ENCODE measurements around the gene LCE3D.

The LCE3D gene, protein sequence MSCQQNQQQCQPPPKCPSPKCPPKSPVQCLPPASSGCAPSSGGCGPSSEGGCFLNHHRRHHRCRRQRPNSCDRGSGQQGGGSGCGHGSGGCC

DNA sequence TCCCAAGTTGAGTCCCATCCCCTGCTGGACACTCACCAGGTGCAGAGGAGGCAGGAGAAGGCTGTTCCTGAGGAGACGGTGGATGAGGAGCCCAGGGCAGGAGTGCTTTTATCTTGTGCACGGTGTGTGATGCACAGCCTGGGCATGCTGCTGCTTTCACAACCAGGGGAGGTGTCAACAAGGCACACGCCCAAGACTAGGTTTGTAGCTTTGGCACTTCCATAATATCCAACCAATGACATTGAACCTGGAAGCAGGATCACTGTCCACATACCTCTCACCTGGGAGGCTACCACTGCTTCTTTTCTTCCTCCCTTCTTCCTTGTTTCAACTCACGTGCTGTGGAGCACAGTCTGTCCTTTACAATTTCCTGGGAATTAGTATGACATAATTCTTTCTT lies at the start of gene LCE3D:
LCE3D (minus strand) TSS at position 84 of the 400 bp plus-strand sequence. CDS start 580 bp downstream, outside the sequence.
- no peak within 1 kb of the TSS for H3K9ac ChIP-seq (ENCODE audit: low read depth, low read length, poor library complexity, severe bottlenecking)
- no peaks in the 10 kb centered on the region for H3K4me1 ChIP-seq (ENCODE audit: insufficient read depth, low read length, poor library complexity, severe bottlenecking)
- H3K36me3 ChIP-seq (ENCODE audit: insufficient read depth, low read length), result no peaks in the 10 kb centered on the region
- no peaks in the 10 kb centered on the region for H3K27me3 ChIP-seq (ENCODE audit: insufficient read depth, low read length, poor library complexity, severe bottlenecking)
- H4K20me1 ChIP-seq (ENCODE audit: insufficient read depth, low read length, poor library complexity, severe bottlenecking), result no peaks in the 10 kb centered on the region
- no peaks in the 10 kb centered on the region for H3K79me2 ChIP-seq (ENCODE audit: insufficient read depth, low read length)
- H2AFZ ChIP-seq (ENCODE audit: low read length), result no peak within 1 kb of the TSS
- no peaks in the 10 kb centered on the region for H3K9me2 ChIP-seq (replicated peaks; ENCODE audit: low read depth, low read length)
- H3K4me2 ChIP-seq (ENCODE audit: low read depth, low read length, poor library complexity, severe bottlenecking), result no peak within 1 kb of the TSS
- no peaks in the 10 kb centered on the region for H3K9me3 ChIP-seq (ENCODE audit: insufficient read depth, low read depth, low read length)
- H3K4me3 ChIP-seq (ENCODE audit: low read length, poor library complexity, severe bottlenecking), result no peak within 1 kb of the TSS
- no peaks in the 10 kb centered on the region for H3F3A ChIP-seq (ENCODE audit: low read depth)
- TF ChIP-seq EZH2phosphoT487 (IDR thresholded peaks at IDR 0.05; ENCODE audit: borderline replicate concordance), result no peak
- no peak for TF ChIP-seq CTCF (conservative IDR thresholded peaks at IDR 0.05; ENCODE audit: low read length)

DNA sequence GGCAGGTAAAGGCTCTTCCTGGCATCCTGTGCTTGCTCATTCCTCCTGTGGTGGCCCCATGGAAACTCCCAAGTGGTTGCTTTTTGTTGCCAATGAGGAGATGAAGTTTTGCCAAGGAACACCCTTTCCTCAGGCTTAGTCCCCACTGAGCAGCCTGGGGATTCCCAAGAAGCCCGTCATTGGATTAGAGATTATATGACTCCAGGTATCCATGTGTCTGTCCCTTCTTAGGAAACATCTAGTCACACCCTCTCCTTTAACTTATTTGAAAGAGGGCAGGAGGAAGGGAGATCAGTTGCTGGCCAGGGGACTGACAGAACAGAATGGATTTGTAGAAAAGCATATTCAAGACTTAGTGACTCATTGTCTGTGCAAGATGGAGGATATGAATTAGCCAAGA lies 46.4 kb upstream of the LCE3D start:
- Histone ChIP-seq H3K79me2 (ENCODE audit: insufficient read depth, low read length) (no peaks in the 10 kb centered on the region), H3K4me1 (ENCODE audit: insufficient read depth, low read length, poor library complexity, severe bottlenecking) (no peaks in the 10 kb centered on the region), H3F3A (ENCODE audit: low read depth) (no peaks in the 10 kb centered on the region), H3K36me3 (ENCODE audit: insufficient read depth, low read length) (no peaks in the 10 kb centered on the region), H3K9me3 (ENCODE audit: insufficient read depth, low read depth, low read length) (no peaks in the 10 kb centered on the region), H3K9ac (ENCODE audit: low read depth, low read length, poor library complexity, severe bottlenecking) (no peak overlapping the region), H4K20me1 (ENCODE audit: insufficient read depth, low read length, poor library complexity, severe bottlenecking) (no peaks in the 10 kb centered on the region), H3K27me3 (ENCODE audit: insufficient read depth, low read length, poor library complexity, severe bottlenecking) (no peaks in the 10 kb centered on the region), H3K4me2 (ENCODE audit: low read depth, low read length, poor library complexity, severe bottlenecking) (no peak overlapping the region), H2AFZ (ENCODE audit: low read length) (no peak overlapping the region), H3K9me2 (replicated peaks; ENCODE audit: low read depth, low read length) (no peaks in the 10 kb centered on the region), H3K4me3 (ENCODE audit: low read length, poor library complexity, severe bottlenecking) (no peak overlapping the region)
- TF ChIP-seq CTCF (conservative IDR thresholded peaks at IDR 0.05; ENCODE audit: low read length), result no peak
- TF ChIP-seq EZH2phosphoT487 (IDR thresholded peaks at IDR 0.05; ENCODE audit: borderline replicate concordance), result no peak

GRCh38 chr1:152623203-152623844 lies 43.0 kb upstream of the LCE3D start:
- Histone ChIP-seq H3K27me3 (ENCODE audit: insufficient read depth, low read length, poor library complexity, severe bottlenecking) (no peaks in the 10 kb centered on the region), H4K20me1 (ENCODE audit: insufficient read depth, low read length, poor library complexity, severe bottlenecking) (no peaks in the 10 kb centered on the region), H2AFZ (ENCODE audit: low read length) (no peak overlapping the region), H3K9me2 (replicated peaks; ENCODE audit: low read depth, low read length) (no peaks in the 10 kb centered on the region), H3F3A (ENCODE audit: low read depth) (no peaks in the 10 kb centered on the region), H3K9me3 (ENCODE audit: insufficient read depth, low read depth, low read length) (peaks cover 10% of the 10 kb centered on the region; the same call in 1 of the 2 replicates), H3K4me3 (ENCODE audit: low read length, poor library complexity, severe bottlenecking) (no peak overlapping the region), H3K4me2 (ENCODE audit: low read depth, low read length, poor library complexity, severe bottlenecking) (no peak overlapping the region), H3K4me1 (ENCODE audit: insufficient read depth, low read length, poor library complexity, severe bottlenecking) (no peaks in the 10 kb centered on the region), H3K9ac (ENCODE audit: low read depth, low read length, poor library complexity, severe bottlenecking) (no peak overlapping the region), H3K79me2 (ENCODE audit: insufficient read depth, low read length) (no peaks in the 10 kb centered on the region), H3K36me3 (ENCODE audit: insufficient read depth, low read length) (no peaks in the 10 kb centered on the region)
- peak; percentile 44; the same call in 1 of the 2 replicates for TF ChIP-seq CTCF (conservative IDR thresholded peaks at IDR 0.05; ENCODE audit: low read length)
- no peak for TF ChIP-seq EZH2phosphoT487 (IDR thresholded peaks at IDR 0.05; ENCODE audit: borderline replicate concordance)
